ENCODE data around the gene RAD51B.

Gene RAD51B

DNA sequence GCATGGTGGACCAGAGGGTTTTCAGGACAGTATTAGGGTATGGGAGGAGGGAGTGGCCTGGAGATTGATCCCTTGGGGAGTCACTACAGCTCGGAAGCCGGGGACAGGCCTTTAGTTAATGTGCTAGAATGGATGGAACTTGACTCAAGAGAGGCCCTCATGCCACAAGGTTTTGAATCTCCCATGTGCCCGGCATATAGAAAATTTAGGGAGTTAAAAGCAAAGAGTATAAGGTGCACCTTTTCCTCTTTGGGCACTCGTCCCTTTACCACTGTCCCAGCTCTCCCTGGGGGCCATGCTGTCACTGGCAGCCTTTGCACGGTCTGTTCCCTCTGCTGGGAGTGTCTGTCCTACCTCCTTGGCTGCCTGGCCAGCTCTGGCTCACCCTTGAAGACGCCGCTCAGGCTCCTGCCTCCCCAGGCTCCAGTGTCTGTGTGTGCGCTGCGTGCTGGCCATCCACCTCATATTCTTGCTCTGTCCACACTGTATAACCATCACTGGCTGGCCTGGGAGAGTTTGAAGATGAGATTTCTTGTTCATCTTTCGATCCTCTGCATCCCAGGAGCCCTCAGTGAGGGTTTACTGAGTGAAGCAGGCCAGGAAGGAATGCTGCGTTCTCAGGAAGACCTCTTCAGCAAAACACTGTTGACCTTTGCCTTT lies 811.9 kb downstream of the RAD51B start:
- FAIRE-seq: no peak
- TF ChIP-seq POLR2AphosphoS5 (IDR thresholded peaks at IDR 0.05; ENCODE audit: low read depth, low read length): no peak
- no peak for TF ChIP-seq TAF1 (IDR thresholded peaks at IDR 0.05; ENCODE audit: borderline replicate concordance, low read depth, low read length)
- TF ChIP-seq POLR2A (IDR thresholded peaks at IDR 0.05; ENCODE audit: low read depth, low read length): no peak
- DNase-seq (ENCODE audit: insufficient read length): no peak

DNA sequence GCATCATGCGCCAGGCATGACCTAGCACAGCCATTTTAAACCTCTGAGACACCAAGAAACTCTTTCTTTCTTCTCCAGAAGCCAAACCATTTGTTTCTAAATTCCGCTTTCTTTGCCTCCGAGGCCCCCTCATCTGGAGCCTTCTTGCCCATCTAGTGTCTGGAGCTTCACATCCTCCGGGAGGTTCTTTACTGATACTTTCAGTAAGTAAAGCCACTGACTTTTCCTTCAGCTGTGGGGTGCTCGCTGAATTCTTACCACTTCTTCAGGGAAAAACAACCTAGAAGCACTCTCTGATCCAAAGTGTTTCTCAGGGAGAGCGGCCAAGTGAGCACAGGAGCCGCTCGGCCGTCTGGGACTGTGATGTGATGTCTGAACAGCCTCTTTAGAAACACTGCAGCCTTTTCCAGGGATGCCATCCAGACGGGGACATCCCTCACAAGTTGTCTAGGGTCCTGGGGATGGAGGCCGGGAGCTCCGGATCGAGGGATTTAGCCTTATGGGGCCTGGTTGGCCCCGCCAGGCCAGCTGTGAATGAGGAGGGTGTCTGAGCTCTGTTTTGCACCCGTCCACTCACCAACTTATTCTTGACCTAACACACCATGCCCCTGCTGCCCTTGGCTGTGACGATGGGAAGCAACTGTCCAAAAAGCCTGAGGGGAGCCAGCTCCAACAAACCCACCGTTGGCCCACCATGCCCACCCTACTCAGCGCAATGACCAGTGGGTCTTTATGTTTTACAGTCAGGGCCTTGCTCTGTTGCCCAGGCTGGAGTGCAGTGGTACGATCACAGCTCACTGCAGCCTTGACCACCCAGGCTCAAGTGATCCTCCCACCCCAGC lies 812.7 kb downstream of the RAD51B start:
- no peak for FAIRE-seq
- TF ChIP-seq POLR2AphosphoS5 (IDR thresholded peaks at IDR 0.05; ENCODE audit: low read depth, low read length) (no peak), TAF1 (IDR thresholded peaks at IDR 0.05; ENCODE audit: borderline replicate concordance, low read depth, low read length) (no peak), POLR2A (IDR thresholded peaks at IDR 0.05; ENCODE audit: low read depth, low read length) (no peak)
- no peak for DNase-seq (ENCODE audit: insufficient read length)

DNA sequence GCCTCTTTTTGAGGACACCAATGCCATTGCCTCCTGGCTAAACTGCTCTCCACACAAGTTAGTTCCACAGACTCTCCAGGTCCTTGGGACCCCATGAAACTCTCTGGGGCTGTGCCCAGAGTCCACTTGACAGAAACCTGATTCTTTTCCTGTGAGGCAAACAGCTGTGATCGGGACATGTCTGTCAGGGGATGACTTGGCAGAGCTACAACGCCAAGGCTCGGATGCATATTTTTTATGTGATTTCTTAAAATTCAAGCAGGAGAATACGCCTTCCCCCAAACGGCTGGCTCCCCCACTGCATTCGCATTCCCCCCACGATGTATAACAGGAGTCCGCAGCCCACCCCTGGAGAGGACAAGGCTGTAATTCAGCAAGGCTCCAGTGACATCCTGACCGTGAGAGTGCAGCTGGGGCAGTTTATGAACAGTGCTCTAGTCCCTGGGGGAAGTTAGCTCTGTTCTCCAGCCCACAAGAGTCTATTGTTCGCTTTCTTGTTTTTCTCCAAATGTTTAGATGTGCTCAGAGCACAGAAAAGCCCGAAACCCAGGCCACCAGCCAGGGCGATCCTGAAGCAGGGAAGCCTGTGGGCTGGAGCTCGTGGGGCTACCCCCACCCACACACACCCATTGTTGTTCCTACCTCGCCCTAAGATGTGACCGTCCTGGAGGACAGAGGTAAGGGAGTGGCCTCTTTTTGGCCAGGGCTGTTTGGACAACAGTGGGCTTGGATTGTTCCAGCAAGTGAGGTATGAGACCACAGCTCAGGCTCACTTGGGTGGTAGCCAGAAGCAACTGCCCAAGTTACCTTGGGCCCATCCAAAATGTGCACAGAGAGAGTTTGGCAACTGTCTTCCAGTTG lies 813.8 kb downstream of the RAD51B start:
- FAIRE-seq (no peak), DNase-seq (ENCODE audit: insufficient read length) (no peak)
- TF ChIP-seq POLR2AphosphoS5 (IDR thresholded peaks at IDR 0.05; ENCODE audit: low read depth, low read length) (no peak), POLR2A (IDR thresholded peaks at IDR 0.05; ENCODE audit: low read depth, low read length) (no peak), TAF1 (IDR thresholded peaks at IDR 0.05; ENCODE audit: borderline replicate concordance, low read depth, low read length) (no peak)

DNA sequence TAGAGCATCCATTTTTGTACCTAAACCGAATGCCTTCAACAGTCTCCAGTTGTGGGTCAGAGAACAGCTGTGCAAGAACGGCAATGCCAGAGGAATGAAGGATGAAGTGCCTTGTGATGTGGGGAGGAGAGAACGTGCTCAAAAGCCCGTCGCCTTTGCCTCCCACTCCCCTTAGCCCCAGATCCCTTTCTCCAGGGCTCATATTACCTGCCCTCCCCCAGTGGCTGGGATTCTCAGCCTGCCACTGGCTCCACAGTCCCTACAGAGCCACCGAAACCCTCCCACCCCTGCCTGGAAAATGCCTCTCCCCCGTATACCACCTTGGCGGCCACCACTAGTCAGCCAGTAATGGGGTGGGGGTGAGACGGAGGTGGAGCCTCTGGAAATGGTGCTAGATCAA lies 814.8 kb downstream of the RAD51B start:
- no peak for TF ChIP-seq TAF1 (IDR thresholded peaks at IDR 0.05; ENCODE audit: borderline replicate concordance, low read depth, low read length)
- TF ChIP-seq POLR2AphosphoS5 (IDR thresholded peaks at IDR 0.05; ENCODE audit: low read depth, low read length): no peak
- TF ChIP-seq POLR2A (IDR thresholded peaks at IDR 0.05; ENCODE audit: low read depth, low read length): no peak
- DNase-seq (ENCODE audit: insufficient read length) (no peak), FAIRE-seq (no peak)

DNA sequence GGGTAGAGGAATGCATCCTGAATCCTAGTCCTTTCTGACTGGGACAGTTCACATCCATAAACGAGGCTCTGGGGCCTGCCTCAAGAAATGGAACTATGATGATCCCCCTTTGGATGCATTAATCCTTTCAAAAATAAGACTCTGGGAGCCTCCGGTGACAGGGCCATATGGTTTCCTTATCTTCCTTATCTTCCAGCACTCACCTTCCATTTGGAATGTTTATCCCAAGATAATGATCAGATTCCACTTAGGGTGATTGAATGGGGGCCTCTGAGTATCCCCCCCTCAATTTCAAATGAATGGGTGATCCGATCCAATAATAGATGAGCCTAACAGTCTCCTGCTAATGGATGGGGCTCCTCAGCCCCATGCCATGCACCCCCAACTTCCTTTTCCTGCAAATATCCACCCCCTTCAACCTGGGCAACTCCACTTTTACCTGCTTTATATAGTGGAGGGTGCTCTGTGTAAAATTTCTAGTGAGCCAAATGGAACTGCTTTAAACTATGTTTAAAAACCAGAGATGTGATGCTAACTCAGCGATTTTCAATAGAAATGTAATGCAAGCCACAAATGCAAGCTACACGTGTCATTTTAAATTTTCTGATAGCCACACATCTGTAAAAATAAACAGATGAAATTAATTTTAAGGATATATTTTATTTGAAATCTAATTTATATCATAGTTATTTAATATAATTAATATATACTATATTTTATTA lies 815.5 kb downstream of the RAD51B start:
- TF ChIP-seq POLR2A (IDR thresholded peaks at IDR 0.05; ENCODE audit: low read depth, low read length): no peak
- no peak for TF ChIP-seq TAF1 (IDR thresholded peaks at IDR 0.05; ENCODE audit: borderline replicate concordance, low read depth, low read length)
- no peak for TF ChIP-seq POLR2AphosphoS5 (IDR thresholded peaks at IDR 0.05; ENCODE audit: low read depth, low read length)
- DNase-seq (ENCODE audit: insufficient read length): no peak
- FAIRE-seq: no peak

DNA sequence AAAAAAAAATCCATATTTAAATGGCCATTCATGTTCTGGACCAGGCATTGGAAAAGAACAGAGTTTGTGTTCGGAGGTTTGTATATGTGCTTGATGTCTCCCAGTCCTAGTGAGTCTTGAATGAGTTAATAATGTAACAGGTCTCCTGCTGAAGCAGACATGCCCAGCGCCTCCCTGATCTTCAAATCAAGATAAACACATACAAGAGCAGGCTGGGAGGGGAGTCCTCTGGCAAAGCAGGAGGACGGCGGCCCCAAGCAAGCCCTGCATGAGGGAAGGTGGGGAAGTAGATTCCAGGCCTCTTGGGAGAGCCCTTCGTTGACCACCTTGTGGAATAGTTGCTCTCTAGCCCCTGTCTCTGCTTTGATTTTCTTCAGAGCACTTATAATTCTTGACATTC lies 817.0 kb downstream of the RAD51B start:
- FAIRE-seq: no peak
- TF ChIP-seq POLR2A (IDR thresholded peaks at IDR 0.05; ENCODE audit: low read depth, low read length) (no peak), TAF1 (IDR thresholded peaks at IDR 0.05; ENCODE audit: borderline replicate concordance, low read depth, low read length) (no peak), POLR2AphosphoS5 (IDR thresholded peaks at IDR 0.05; ENCODE audit: low read depth, low read length) (no peak)
- DNase-seq (ENCODE audit: insufficient read length): no peak

DNA sequence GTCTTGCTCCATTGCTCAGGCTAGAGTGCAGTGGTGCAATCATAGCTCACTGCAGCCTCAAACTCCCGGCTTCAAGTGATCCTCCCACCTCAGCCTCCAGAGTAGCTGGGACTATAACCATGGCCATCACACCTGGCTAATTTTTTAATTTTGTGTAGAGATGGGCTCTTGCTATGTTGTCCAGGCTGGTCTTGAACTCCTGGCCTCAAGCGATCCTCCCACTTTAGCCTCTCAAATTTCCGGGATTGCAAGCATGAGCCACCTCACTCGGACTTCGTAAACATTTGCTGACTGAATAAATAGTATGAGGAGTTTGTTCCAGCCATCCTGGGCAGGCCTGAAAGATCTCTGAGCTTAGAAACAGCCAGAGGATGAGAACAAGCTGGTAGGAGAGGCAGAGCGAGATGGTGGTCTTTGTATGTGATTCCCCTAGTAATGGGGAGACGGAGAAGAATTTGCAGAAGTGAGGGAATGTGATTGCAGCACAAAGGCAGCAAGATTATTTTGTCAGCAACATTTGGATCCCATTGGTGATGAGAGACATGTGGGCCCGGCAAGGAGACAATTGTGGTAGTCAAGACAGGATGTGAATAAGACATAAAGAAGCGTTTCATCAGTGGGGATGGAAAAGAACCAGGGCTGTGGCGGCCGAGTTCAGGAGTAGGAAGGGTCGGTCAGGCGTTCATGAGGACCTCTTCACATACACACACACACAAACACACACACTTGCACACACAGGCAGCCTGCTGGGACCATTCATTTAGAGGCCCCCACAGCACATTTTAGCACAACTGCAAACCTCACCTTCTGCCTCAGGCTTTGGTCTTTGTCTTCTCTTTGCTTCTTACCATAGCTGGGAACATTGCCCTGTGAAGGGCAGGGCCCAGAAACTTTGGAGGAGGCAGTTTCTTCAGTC lies 817.8 kb downstream of the RAD51B start:
- DNase-seq (ENCODE audit: insufficient read length) (no peak), FAIRE-seq (no peak)
- TF ChIP-seq POLR2A (IDR thresholded peaks at IDR 0.05; ENCODE audit: low read depth, low read length) (no peak), POLR2AphosphoS5 (IDR thresholded peaks at IDR 0.05; ENCODE audit: low read depth, low read length) (no peak), TAF1 (IDR thresholded peaks at IDR 0.05; ENCODE audit: borderline replicate concordance, low read depth, low read length) (no peak)

DNA sequence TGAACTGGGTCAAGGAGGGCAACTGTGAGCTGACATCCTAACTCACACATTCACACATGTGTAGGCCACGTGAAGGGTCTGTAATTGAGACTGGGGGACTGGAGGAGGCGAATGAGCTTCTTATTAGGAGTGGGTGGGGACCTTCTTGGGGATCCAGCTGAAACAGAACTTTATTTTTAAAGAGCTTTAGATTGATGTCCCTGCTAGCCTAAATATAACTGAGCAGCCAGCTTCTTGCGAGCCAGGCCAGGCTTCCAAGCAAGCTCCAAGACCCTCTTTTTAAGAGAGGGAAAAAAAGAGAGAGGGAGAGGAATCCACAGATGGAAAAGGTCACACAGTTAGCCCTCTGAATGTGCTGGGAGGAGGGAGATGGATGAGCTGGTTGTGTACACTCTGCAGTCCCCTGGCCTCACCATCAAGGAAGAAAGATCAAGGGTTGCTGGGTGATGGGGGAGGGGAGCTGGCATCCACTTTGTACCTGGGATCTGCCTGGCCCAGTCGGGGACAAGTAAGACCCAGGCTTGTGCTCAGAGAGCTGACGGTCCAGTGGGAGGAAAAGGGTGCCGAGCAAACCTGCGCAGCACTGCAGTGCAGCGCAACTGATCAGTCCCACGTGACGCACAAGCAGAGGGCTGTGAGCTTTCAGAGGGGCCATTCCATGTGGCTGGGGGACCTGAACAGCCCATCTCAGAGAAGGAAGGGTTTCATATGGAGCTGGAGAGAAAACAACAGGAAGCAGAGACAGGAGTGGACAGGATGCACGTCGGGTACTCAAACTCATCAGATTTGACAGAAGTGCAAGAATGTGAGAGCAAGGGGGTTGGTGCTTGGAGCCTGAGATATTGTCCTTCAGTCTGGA lies 818.8 kb downstream of the RAD51B start:
- FAIRE-seq (no peak), DNase-seq (ENCODE audit: insufficient read length) (no peak)
- no peak for TF ChIP-seq POLR2AphosphoS5 (IDR thresholded peaks at IDR 0.05; ENCODE audit: low read depth, low read length)
- no peak for TF ChIP-seq POLR2A (IDR thresholded peaks at IDR 0.05; ENCODE audit: low read depth, low read length)
- TF ChIP-seq TAF1 (IDR thresholded peaks at IDR 0.05; ENCODE audit: borderline replicate concordance, low read depth, low read length): no peak

DNA sequence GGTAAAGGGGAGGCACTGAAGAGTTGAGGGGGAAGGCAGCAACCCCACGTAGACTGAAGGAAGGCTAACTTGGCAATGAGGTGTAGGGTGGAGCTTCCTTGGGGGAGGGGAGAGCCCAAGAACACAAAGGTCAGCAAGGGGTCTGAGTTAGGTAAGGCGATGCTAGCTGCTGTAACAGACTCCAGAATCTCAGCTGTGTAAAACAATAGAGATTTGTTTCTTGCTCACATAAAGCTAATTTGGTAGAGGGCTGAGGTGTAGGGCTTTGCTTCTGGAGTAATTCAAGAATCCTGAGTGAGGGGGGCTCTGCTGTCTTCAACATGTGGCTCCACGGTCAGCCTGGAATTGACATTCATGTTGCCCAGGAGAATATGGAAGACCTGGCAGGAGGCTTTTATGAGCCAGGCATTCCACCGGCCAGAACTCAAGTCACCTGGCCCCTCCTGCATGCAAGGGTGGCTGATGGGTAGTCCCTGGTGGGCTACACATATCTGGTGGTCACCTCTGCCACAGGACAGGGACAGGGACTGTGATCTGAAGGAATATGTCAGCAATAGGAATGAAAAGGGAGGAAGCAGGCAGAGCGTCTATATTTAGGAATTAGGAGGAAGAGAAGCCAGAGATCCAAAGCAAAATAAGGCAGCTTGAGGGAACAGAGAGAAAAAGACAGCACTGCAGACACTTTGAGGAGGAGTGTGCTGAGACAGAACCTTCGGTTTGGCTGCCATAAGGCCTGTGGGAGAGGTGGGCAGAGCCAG lies 819.6 kb downstream of the RAD51B start:
- DNase-seq (ENCODE audit: insufficient read length) (no peak), FAIRE-seq (no peak)
- TF ChIP-seq TAF1 (IDR thresholded peaks at IDR 0.05; ENCODE audit: borderline replicate concordance, low read depth, low read length) (no peak), POLR2A (IDR thresholded peaks at IDR 0.05; ENCODE audit: low read depth, low read length) (no peak), POLR2AphosphoS5 (IDR thresholded peaks at IDR 0.05; ENCODE audit: low read depth, low read length) (no peak)

Measured in GM12892 (cell line).